ENCODE results near the gene IFNL4. TPM values are rescaled to one million over a fixed set of nuclear protein-coding genes. Genes with fewer than 3 reads are reported as not detected.

Gene IFNL4
- total and polyA plus RNA-seq, 2 experiments from 2014 or later: not detected

DNA sequence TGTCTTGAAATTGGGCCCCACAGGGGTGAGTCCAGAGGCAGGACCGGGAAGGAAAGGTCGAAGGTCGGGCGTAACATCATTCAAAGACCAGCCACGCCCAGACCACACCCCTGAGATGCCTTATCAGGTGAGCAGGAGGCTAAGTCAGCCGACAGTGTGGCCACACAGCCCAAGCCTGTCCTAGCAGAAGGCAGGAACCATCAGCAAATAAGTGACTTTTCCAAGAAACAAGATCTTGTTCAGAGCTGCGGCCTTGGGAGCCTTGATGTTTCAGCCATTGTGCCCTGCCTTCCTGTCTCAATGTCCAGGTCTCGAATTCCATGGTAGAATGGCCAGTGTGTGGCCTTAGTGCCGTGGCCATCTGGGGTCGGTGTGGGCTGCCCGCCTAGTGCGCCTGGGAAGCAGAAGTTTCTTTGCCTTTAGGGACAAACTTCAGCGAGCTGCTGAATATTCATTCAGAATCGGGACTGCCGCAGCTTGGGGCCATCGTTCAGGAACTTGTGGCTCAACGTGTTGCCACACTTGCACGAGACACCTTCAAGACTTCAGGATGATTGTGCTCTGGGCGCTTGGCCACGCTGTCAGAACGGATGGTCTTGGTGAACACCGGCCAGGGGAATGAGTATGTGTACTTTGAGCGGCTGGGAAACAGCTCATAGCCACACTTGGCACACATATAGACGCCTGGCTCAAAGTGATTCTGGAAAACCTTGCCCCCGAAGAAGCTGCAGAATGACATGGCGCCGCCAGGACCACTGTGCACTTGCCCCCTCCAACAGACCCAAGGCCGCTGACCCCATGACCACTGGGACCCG is 6.1 kb upstream of the IFNL4 start:
- H3K9me2 ChIP-seq (ENCODE audit: insufficient read depth): no peaks in the 10 kb centered on the region
- Mint-ChIP-seq H3K27ac (no peak overlapping the region), H3K9me3 (no peaks in the 10 kb centered on the region; the same call in 1 of the 3 replicates), H3K4me3 (no peak overlapping the region), H3K36me3 (ENCODE audit: low read depth) (no peaks in the 10 kb centered on the region), H3K4me1 (no peaks in the 10 kb centered on the region; the same call in 2 of the 3 replicates), H3K27me3 (ENCODE audit: insufficient read depth, low read depth, poor library complexity) (peaks cover 28% of the 10 kb centered on the region)
- DNase-seq (ENCODE audit: low spot score) (no peak), ATAC-seq (peak; percentile 38; the same call in 1 of the 3 replicates)
- H3K27me3 ChIP-seq (ENCODE audit: insufficient read depth): peaks cover 35% of the 10 kb centered on the region
- TF ChIP-seq POLR2AphosphoS5 (IDR thresholded peaks at IDR 0.05; ENCODE audit: low read depth) (no peak), EZH2 (IDR thresholded peaks at IDR 0.05; ENCODE audit: low read depth, unreplicated experiment) (no peak), STAT1 (IDR thresholded peaks at IDR 0.05; ENCODE audit: unreplicated experiment) (no peak), CREB1 (CRISPR knock-in tag; IDR thresholded peaks at IDR 0.05; ENCODE audit: low read depth) (no peak), EZH2phosphoT487 (IDR thresholded peaks at IDR 0.05; ENCODE audit: unreplicated experiment) (no peak), NANOG (IDR thresholded peaks at IDR 0.05; ENCODE audit: borderline replicate concordance) (no peak), ZNF331 (CRISPR knock-in tag; IDR thresholded peaks at IDR 0.05; ENCODE audit: low read depth) (no peak), JUNB (IDR thresholded peaks at IDR 0.05; ENCODE audit: unreplicated experiment) (no peak)
- TF ChIP-seq, protein P1, sequence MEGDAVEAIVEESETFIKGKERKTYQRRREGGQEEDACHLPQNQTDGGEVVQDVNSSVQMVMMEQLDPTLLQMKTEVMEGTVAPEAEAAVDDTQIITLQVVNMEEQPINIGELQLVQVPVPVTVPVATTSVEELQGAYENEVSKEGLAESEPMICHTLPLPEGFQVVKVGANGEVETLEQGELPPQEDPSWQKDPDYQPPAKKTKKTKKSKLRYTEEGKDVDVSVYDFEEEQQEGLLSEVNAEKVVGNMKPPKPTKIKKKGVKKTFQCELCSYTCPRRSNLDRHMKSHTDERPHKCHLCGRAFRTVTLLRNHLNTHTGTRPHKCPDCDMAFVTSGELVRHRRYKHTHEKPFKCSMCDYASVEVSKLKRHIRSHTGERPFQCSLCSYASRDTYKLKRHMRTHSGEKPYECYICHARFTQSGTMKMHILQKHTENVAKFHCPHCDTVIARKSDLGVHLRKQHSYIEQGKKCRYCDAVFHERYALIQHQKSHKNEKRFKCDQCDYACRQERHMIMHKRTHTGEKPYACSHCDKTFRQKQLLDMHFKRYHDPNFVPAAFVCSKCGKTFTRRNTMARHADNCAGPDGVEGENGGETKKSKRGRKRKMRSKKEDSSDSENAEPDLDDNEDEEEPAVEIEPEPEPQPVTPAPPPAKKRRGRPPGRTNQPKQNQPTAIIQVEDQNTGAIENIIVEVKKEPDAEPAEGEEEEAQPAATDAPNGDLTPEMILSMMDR (conservative IDR thresholded peaks at IDR 0.05; ENCODE audit: low read depth in 2 of 2): no peak
- TF ChIP-seq, protein P2, sequence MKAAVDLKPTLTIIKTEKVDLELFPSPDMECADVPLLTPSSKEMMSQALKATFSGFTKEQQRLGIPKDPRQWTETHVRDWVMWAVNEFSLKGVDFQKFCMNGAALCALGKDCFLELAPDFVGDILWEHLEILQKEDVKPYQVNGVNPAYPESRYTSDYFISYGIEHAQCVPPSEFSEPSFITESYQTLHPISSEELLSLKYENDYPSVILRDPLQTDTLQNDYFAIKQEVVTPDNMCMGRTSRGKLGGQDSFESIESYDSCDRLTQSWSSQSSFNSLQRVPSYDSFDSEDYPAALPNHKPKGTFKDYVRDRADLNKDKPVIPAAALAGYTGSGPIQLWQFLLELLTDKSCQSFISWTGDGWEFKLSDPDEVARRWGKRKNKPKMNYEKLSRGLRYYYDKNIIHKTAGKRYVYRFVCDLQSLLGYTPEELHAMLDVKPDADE (IDR thresholded peaks at IDR 0.05): no peak
- no peaks in the 10 kb centered on the region for H3F3A ChIP-seq (replicated peaks; ENCODE audit: low read depth)
- no peaks in the 10 kb centered on the region for H3K4me1 ChIP-seq (ENCODE audit: insufficient read depth)
- no peak overlapping the region; the same call in 1 of the 2 replicates for H2AFZ ChIP-seq
- no peak overlapping the region for H3K4me3 ChIP-seq
- no peaks in the 10 kb centered on the region for H3K79me2 ChIP-seq (replicated peaks; ENCODE audit: insufficient read depth)
- peaks cover 2% of the 10 kb centered on the region; the same call in 1 of the 2 replicates for H4K20me1 ChIP-seq (replicated peaks; ENCODE audit: insufficient read depth)
- no peak overlapping the region for H3K4me2 ChIP-seq
- no peaks in the 10 kb centered on the region for H3K36me3 ChIP-seq (ENCODE audit: insufficient read depth)
- no peak overlapping the region for H3K27ac ChIP-seq (ENCODE audit: low read depth)

DNA sequence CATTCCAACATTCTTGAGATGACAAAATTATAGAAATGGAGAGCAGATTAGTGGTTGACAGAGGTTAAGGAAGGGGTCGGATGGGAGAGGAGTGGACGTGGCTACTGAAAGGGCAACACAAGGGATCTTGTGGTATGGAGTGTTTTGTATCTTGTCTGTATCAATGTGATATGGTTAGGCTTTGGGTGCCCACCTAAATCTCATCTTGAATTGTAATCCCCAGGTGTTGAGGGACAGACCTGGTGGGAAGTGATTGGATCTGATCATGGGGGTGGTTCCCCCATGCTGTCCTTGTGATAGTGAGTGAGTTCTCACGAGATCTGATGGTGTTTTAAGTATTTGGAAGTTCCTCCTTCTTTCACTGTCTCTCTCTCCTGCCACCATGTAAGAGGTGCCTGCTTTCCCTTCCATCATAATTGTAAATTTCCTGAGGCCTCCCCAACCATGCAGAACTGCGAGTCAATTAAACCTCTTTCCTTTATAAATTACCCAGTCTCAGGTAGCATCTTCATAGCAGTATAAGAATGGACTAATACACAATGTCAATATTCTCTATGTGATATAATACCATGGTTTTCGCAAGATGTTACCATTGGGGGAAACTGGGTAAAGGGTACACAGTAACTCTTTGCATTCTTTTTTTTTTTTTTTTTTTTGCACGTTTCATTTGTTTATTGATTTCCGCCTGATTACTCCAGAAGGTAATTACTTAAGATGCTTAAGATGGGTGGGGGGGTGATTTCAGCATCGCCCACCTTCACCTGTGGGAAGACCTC is 4.9 kb upstream of the IFNL4 start:
- H3K27me3 ChIP-seq (ENCODE audit: insufficient read depth): peaks cover 46% of the 10 kb centered on the region
- H3K27me3 Mint-ChIP-seq (ENCODE audit: insufficient read depth, low read depth, poor library complexity): peaks cover 40% of the 10 kb centered on the region
- TF ChIP-seq EZH2 (IDR thresholded peaks at IDR 0.05; ENCODE audit: low read depth, unreplicated experiment) (no peak), CREB1 (CRISPR knock-in tag; IDR thresholded peaks at IDR 0.05; ENCODE audit: low read depth) (no peak), NANOG (IDR thresholded peaks at IDR 0.05; ENCODE audit: borderline replicate concordance) (no peak), ZNF331 (CRISPR knock-in tag; IDR thresholded peaks at IDR 0.05; ENCODE audit: low read depth) (no peak)

More for the DNA sequence above, 4.9 kb upstream of the IFNL4 start:
- H3K4me2 ChIP-seq: no peak overlapping the region
- H3F3A ChIP-seq (replicated peaks; ENCODE audit: low read depth): no peaks in the 10 kb centered on the region
- H3K27ac ChIP-seq (ENCODE audit: low read depth): no peak overlapping the region
- H2AFZ ChIP-seq: no peak overlapping the region
- H3K9me2 ChIP-seq (ENCODE audit: insufficient read depth): no peaks in the 10 kb centered on the region
- H3K27ac Mint-ChIP-seq: no peak overlapping the region
- no peaks in the 10 kb centered on the region; the same call in 2 of the 3 replicates for H3K4me1 Mint-ChIP-seq
- no peaks in the 10 kb centered on the region for H3K4me1 ChIP-seq (ENCODE audit: insufficient read depth)
- H3K4me3 Mint-ChIP-seq: no peak overlapping the region; the same call in 2 of the 3 replicates
- H3K79me2 ChIP-seq (replicated peaks; ENCODE audit: insufficient read depth): no peaks in the 10 kb centered on the region
- no peak overlapping the region for H3K4me3 ChIP-seq
- ATAC-seq (no peak), DNase-seq (ENCODE audit: low spot score) (no peak)
- peaks cover 2% of the 10 kb centered on the region; the same call in 1 of the 2 replicates for H4K20me1 ChIP-seq (replicated peaks; ENCODE audit: insufficient read depth)
- no peaks in the 10 kb centered on the region for H3K36me3 Mint-ChIP-seq (ENCODE audit: low read depth)
- no peaks in the 10 kb centered on the region for H3K36me3 ChIP-seq (ENCODE audit: insufficient read depth)
- H3K9me3 Mint-ChIP-seq: no peaks in the 10 kb centered on the region; the same call in 1 of the 3 replicates

Data from GM23338 (cell line).